B cell (primary cell): ENCODE results near the gene S100A5. TPM values are rescaled to one million over a fixed set of nuclear protein-coding genes. Genes with fewer than 3 reads are reported as not detected.
A peak's percentile ranks its signal among the peaks of the same experiment; 100 is the strongest.

Source experiments
- ATAC-seq: fragments of 200-7000 bp; cut with Tn5 transposase; one replicate; pipeline ENCODE4 v1.10.0; 2021; ENCODE audit warnings: low read depth, mild to moderate bottlenecking, moderate number of reproducible peaks, moderate library complexity
- CTCF ChIA-PET: fragments of 350-600 bp; sonication (Branson Sonifier 250); formaldehyde crosslinking; loops from one replicate; lab custom pipeline; 2021; ENCODE audit warnings: antibody characterized with exemption, inconsistent platforms; lab: Charles Lee
- POLR2A ChIA-PET: fragments of 350-600 bp; sonication (Branson Sonifier 250); formaldehyde crosslinking; loops from one replicate; lab custom pipeline; 2021; ENCODE audit warnings: antibody characterized with exemption; lab: Charles Lee
- DNase-seq: peaks from one replicate; pipeline ENCODE4 v3.0.0; 2013
- H2AFZ ChIP-seq: 2 replicates; pipeline ENCODE4 v1.6.1; 2012; ENCODE audit warnings: mild to moderate bottlenecking, low read depth, low read length; ENCODE audit not compliant: insufficient read depth, poor library complexity, severe bottlenecking
- H3K27ac ChIP-seq, 2 donors: 1 replicate in 1 of 2; 2 replicates in 1 of 2; pipeline ENCODE4 v1.5.1; 2012 to 2013; ENCODE audit warnings: low read length in 2 of 2, mild to moderate bottlenecking in 2 of 2, moderate library complexity in 1 of 2
- H3K27me3 ChIP-seq, 4 experiments: fragments of 200-600 bp in 1 of 4; sonication (generic) in 1 of 4; replicated peaks in 1 of 4; 1 replicate in 2 of 4; 2 replicates in 2 of 4; pipeline versions ENCODE4 v1.6.1 to v1.7.0; 2013 to 2016; ENCODE audit warnings: low read length in 3 of 4, mild to moderate bottlenecking in 2 of 4, mixed read lengths in 1 of 4, moderate library complexity in 1 of 4; ENCODE audit not compliant: insufficient read depth in 4 of 4, control insufficient read depth in 3 of 4; ENCODE audit errors: control extremely low read depth in 1 of 4
- H3K36me3 ChIP-seq, 2 experiments: replicated peaks in 1 of 2; 1 replicate in 1 of 2; 2 replicates in 1 of 2; pipeline versions ENCODE4 v1.6.1 to v1.7.1; 2013; ENCODE audit warnings: low read length in 1 of 2; ENCODE audit not compliant: insufficient read depth in 2 of 2, control insufficient read depth in 1 of 2; ENCODE audit errors: control extremely low read depth in 1 of 2, extremely low read depth in 1 of 2
- H3K4me1 ChIP-seq, 2 donors: fragments of 200-600 bp in 1 of 2; sonication (generic) in 1 of 2; 1 replicate in 1 of 2; 2 replicates in 1 of 2; pipeline versions ENCODE4 v1.5.1 to v1.6.1; 2013 to 2017; ENCODE audit warnings: low read length in 2 of 2; ENCODE audit not compliant: control insufficient read depth in 2 of 2, insufficient read depth in 2 of 2
- H3K4me2 ChIP-seq: replicated peaks from 2 replicates; pipeline ENCODE3; 2012; ENCODE audit warnings: mild to moderate bottlenecking, low read depth, low read length; ENCODE audit not compliant: poor library complexity, severe bottlenecking
- H3K4me3 ChIP-seq, 5 experiments: fragments of 200-600 bp in 1 of 5; sonication (generic) in 1 of 5; 1 replicate in 3 of 5; 2 replicates in 2 of 5; pipeline versions ENCODE4 v1.5.1 to v1.7.0; 2011 to 2016; ENCODE audit warnings: low read length in 4 of 5, mild to moderate bottlenecking in 4 of 5, low read depth in 2 of 5, control low read depth in 1 of 5, moderate library complexity in 1 of 5; ENCODE audit not compliant: insufficient read depth in 1 of 5; ENCODE audit errors: control extremely low read depth in 1 of 5, extremely low read depth in 1 of 5
- H3K79me2 ChIP-seq: fragments of 200-600 bp; sonication (generic); one replicate; pipeline ENCODE4 v1.6.0; 2016; ENCODE audit warnings: low read length; ENCODE audit not compliant: control insufficient read depth, insufficient read depth
- H3K9ac ChIP-seq: fragments of 200-600 bp; sonication (generic); 2 replicates; pipeline ENCODE4 v1.6.1; 2017; ENCODE audit warnings: mild to moderate bottlenecking, low read length, moderate library complexity
- H3K9me3 ChIP-seq, 3 donors: one replicate each; pipeline versions ENCODE4 v1.6.1 to v1.7.1; 2013; ENCODE audit warnings: low read length in 2 of 3; ENCODE audit not compliant: control insufficient read depth in 2 of 3, insufficient read depth in 1 of 3; ENCODE audit errors: control extremely low read depth in 1 of 3
- H4K20me1 ChIP-seq: 2 replicates; pipeline ENCODE4 v1.6.0; 2012; ENCODE audit warnings: mild to moderate bottlenecking, low read length; ENCODE audit not compliant: insufficient read depth, control insufficient read depth, poor library complexity, severe bottlenecking
- H3K27ac Mint-ChIP-seq: one replicate; pipeline ENCODE4 v1.8.0; 2021; ENCODE audit warnings: mixed read lengths
- H3K27me3 Mint-ChIP-seq: one replicate; pipeline ENCODE4 v1.8.0; 2021; ENCODE audit warnings: mixed read lengths
- H3K4me1 Mint-ChIP-seq: one replicate; pipeline ENCODE4 v1.8.0; 2021; ENCODE audit warnings: mixed read lengths
- H3K4me3 Mint-ChIP-seq: one replicate; pipeline ENCODE4 v1.8.0; 2021; ENCODE audit warnings: mixed read lengths
- H3K9me3 Mint-ChIP-seq: one replicate; pipeline ENCODE4 v1.8.0; 2022; ENCODE audit warnings: mixed read lengths; ENCODE audit not compliant: insufficient read depth
- EZH2 ChIP-seq: IDR thresholded peaks from 2 replicates; pipeline ENCODE4 v1.6.1; 2012; ENCODE audit warnings: borderline replicate concordance, low read depth, mild to moderate bottlenecking, moderate library complexity, low read length; ENCODE audit not compliant: insufficient read depth, poor library complexity, severe bottlenecking
- WGBS: methylation state at CpG from one replicate; pipeline ENCODE4 v1.1.5; 2013; ENCODE audit warnings: missing lambda C conversion rate; ENCODE audit not compliant: insufficient coverage; 5-methylcytosine and 5-hydroxymethylcytosine counted together
- intact Hi-C: fragments of 100-400 bp; cut with micrococcal nuclease; formaldehyde crosslinking; loops from one replicate; pipeline ENCODE4 v1.10.0; 2022
- polyA plus RNA-seq: library from polyadenylated mRNA; depleted of rRNA; stranded (reverse); fragments of >200 nt; gene quantifications from 2 replicates; pipeline ENCODE4 v1.2.3, GENCODE V29; 2012
- total RNA-seq, 2 donors: library from RNA; stranded (reverse); fragments of 120-200 nt in 1 of 2; gene quantifications; 1 replicate in 1 of 2; 2 replicates in 1 of 2; pipeline versions ENCODE4 v1.2.3 to v1.2.4, GENCODE V29; 2013 to 2022
- TF ChIP-seq, protein P1 (sequence below): fragments of 200-600 bp; IDR thresholded peaks from one replicate; pipeline ENCODE4 v1.8.0; 2022; ENCODE audit warnings: antibody characterized with exemption, mild to moderate bottlenecking

S100A5 gene
- total and polyA plus RNA-seq, 2 donors (not counting 1 experiment from before 2014, with no cell fraction given), result 0.64 TPM; not detected in 1

DNA sequence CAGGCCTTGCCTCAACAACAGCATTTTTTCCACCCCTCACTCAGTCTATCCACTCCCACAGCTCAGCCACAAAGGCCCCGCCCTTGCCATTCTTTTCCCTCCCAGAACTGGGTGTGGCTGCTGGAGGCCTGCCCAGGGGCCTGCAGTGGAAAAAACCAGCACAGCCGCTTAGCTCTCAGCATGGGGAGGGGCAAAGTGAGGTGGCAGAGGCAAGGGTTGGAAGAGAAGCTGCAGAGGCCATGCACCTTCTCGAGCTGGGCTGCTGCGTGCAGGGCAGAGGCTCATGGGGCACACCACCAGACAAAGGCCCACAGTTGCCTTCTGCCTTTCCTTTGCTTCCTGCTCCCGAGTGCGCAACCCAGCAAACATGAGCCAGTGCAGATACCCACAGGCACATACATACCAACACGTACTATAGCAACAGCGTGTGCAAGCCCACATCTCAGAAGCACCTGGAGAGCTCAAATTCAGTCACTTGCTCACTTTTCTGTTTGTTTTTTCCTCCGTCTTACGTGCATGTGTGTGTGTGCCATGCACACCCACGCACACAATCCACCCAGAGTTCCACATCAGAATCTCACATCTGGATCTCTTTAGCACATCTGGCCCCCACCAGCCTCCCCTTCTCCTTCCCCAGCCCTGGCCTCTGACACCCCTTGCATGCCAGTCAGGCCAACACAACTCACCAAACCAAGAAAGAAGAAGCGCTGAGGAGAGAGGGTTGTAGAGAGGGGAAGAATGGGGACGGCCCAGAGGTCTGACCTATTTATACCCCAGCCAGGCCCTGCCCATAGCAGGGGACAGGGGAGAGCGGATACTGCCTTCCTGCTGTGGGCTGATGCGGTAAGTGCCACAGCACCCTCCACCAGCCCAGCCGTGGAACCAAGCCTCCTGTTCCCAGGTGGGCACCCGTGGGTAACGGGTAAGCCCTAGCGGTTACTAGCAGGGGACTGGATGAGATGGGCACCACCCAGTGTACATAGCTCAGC lies 4.6 kb upstream of the S100A5 start, which contains the start of gene S100A4:
S100A4 (minus strand) TSS at position 740 of the 989 bp plus-strand sequence. CDS start 1,012 bp downstream, outside the sequence.
- Mint-ChIP-seq H3K27ac (peak within 1 kb of the TSS; percentile 96), H3K4me3 (peak within 1 kb of the TSS; percentile 90), H3K9me3 (no peaks in the 10 kb centered on the region), H3K4me1 (peaks cover 53% of the 10 kb centered on the region), H3K27me3 (no peaks in the 10 kb centered on the region)
- Histone ChIP-seq H3K36me3 (peaks cover 0 to 2% of the 10 kb centered on the region in 2 experiments), H3K4me2 (peak within 1 kb of the TSS; percentile 75), H3K4me3 (peak within 1 kb of the TSS; percentile 33 to 80 (median 49)), H2AFZ (peak within 1 kb of the TSS; percentile 77), H3K9ac (peak within 1 kb of the TSS; percentile 55), H3K9me3 (peaks cover 0 to 10% (median 0%) of the 10 kb centered on the region in 3 donors), H3K4me1 (peaks cover 36 to 42% of the 10 kb centered on the region in 2 donors), H3K79me2 (no peaks in the 10 kb centered on the region), H3K27me3 (peaks cover 0 to 5% (median 0%) of the 10 kb centered on the region in 4 experiments), H4K20me1 (no peaks in the 10 kb centered on the region), H3K27ac (peak within 1 kb of the TSS; percentile 70 to 82)
- intact Hi-C loops, result loop anchor here (1.0 to 2.0 kb wide), 2 partner anchors 9 to 19 kb away; partner anchors contain the start of gene S100A2
- TF ChIP-seq EZH2, result no peak
- TF ChIP-seq, protein P1, sequence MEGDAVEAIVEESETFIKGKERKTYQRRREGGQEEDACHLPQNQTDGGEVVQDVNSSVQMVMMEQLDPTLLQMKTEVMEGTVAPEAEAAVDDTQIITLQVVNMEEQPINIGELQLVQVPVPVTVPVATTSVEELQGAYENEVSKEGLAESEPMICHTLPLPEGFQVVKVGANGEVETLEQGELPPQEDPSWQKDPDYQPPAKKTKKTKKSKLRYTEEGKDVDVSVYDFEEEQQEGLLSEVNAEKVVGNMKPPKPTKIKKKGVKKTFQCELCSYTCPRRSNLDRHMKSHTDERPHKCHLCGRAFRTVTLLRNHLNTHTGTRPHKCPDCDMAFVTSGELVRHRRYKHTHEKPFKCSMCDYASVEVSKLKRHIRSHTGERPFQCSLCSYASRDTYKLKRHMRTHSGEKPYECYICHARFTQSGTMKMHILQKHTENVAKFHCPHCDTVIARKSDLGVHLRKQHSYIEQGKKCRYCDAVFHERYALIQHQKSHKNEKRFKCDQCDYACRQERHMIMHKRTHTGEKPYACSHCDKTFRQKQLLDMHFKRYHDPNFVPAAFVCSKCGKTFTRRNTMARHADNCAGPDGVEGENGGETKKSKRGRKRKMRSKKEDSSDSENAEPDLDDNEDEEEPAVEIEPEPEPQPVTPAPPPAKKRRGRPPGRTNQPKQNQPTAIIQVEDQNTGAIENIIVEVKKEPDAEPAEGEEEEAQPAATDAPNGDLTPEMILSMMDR, result no peak
- 7% methylated on average over 16 of the region's 19 CpGs for WGBS
- ATAC-seq (peak; percentile 77), DNase-seq (peak; percentile 55)
- ChIA-PET POLR2A (interaction anchor here (0.6 to 2.3 kb wide), 6 partner anchors 10 to 135 kb away, joined by 3 to 20 read pairs (median 7); partner anchors contain the start of genes CHTOP, S100A2 and S100A6), CTCF (interaction anchor here (0.7 to 7.5 kb wide), 10 partner anchors 9 to 441 kb away, joined by 3 to 59 read pairs (median 6); partner anchors contain the start of genes RAB13, S100A2 and S100A6)
